ENCODE results near the gene DAPK2. TPM values are rescaled to one million over a fixed set of nuclear protein-coding genes. Genes with fewer than 3 reads are reported as not detected.
A peak's percentile ranks its signal among the peaks of the same experiment; 100 is the strongest.
"Not testable (repeated sequence)": the region's sequence is repeated elsewhere in the genome, so short reads cannot be mapped to it uniquely, and the experiment has no call there.

Gene DAPK2
- total RNA-seq, 1 donor from 2014 or later = 43.4 TPM

GRCh38 chr15:63909819-63910437 is 136.4 kb downstream of the DAPK2 start:
- ATAC-seq = peak; percentile 28
- intact Hi-C loops (cut with micrococcal nuclease) = no loop called here
- DNase-seq = no peak

GRCh38 chr15:63908991-63909390 is 137.3 kb downstream of the DAPK2 start:
- DNase-seq (no peak), ATAC-seq (no peak)
- intact Hi-C loops (cut with micrococcal nuclease) = no loop called here

GRCh38 chr15:63908281-63908680 is 138.0 kb downstream of the DAPK2 start:
- no peak for ATAC-seq

GRCh38 chr15:63907521-63907920 is 138.8 kb downstream of the DAPK2 start:
- ATAC-seq = no peak
- intact Hi-C loops (cut with micrococcal nuclease) = no loop called here
- DNase-seq = no peak

More at GRCh38 chr15:63908281-63908680, 138.0 kb downstream of the DAPK2 start:
- DNase-seq = no peak
- intact Hi-C loops (cut with micrococcal nuclease) = no loop called here

GRCh38 chr15:63906266-63906584 is 140.1 kb downstream of the DAPK2 start:
- DNase-seq (no peak), ATAC-seq (peak; percentile 11)
- intact Hi-C loops (cut with micrococcal nuclease) = no loop called here

GRCh38 chr15:63905558-63906265 is 140.6 kb downstream of the DAPK2 start:
- intact Hi-C loops (cut with micrococcal nuclease) = no loop called here
- DNase-seq (no peak), ATAC-seq (peak; percentile 7)

- intact Hi-C loops (cut with micrococcal nuclease) = no loop called here
- ATAC-seq (no peak), DNase-seq (no peak)
Observed at GRCh38 chr15:63905131-63905530, 141.2 kb downstream of the DAPK2 start.

GRCh38 chr15:63904042-63904441 is 142.2 kb downstream of the DAPK2 start:
- DNase-seq = no peak
- no peak for ATAC-seq
- intact Hi-C loops (cut with micrococcal nuclease) = no loop called here

GRCh38 chr15:63902671-63903035 is 143.6 kb downstream of the DAPK2 start:
- DNase-seq (no peak), ATAC-seq (no peak)
- intact Hi-C loops (cut with micrococcal nuclease) = no loop called here

- no peak for ATAC-seq
- intact Hi-C loops (cut with micrococcal nuclease) = no loop called here
- no peak for DNase-seq
Observed at GRCh38 chr15:63901912-63902670, 144.2 kb downstream of the DAPK2 start.

GRCh38 chr15:63900306-63900705 is 146.0 kb downstream of the DAPK2 start:
- ATAC-seq (no peak), DNase-seq (no peak)
- intact Hi-C loops (cut with micrococcal nuclease) = no loop called here

GRCh38 chr15:63899606-63900005 is 146.7 kb downstream of the DAPK2 start:
- DNase-seq; ATAC-seq; intact Hi-C loops (cut with micrococcal nuclease): not testable (repeated sequence)

- ATAC-seq = no peak
- intact Hi-C loops (cut with micrococcal nuclease) = no loop called here
- DNase-seq = no peak
Observed at GRCh38 chr15:63899193-63899592, 147.1 kb downstream of the DAPK2 start.

- ATAC-seq (peak; percentile 62), DNase-seq (no peak)
- intact Hi-C loops (cut with micrococcal nuclease) = no loop called here
Observed at GRCh38 chr15:63896336-63897115, 149.8 kb downstream of the DAPK2 start.

- ATAC-seq = no peak
- intact Hi-C loops (cut with micrococcal nuclease) = no loop called here
- DNase-seq = no peak
Observed at GRCh38 chr15:63895787-63896218, 150.5 kb downstream of the DAPK2 start.

GRCh38 chr15:63895194-63895593 is 151.1 kb downstream of the DAPK2 start:
- DNase-seq (no peak), ATAC-seq (no peak)
- intact Hi-C loops (cut with micrococcal nuclease) = no loop called here

GRCh38 chr15:63894662-63894949 is 151.7 kb downstream of the DAPK2 start:
- DNase-seq (no peak), ATAC-seq (no peak)
- intact Hi-C loops (cut with micrococcal nuclease) = no loop called here

GRCh38 chr15:63893866-63894661 is 152.2 kb downstream of the DAPK2 start:
- intact Hi-C loops (cut with micrococcal nuclease) = no loop called here
- no peak for ATAC-seq
- no peak for DNase-seq

GRCh38 chr15:63892794-63893441 is 153.4 kb downstream of the DAPK2 start:
- intact Hi-C loops (cut with micrococcal nuclease) = no loop called here
- DNase-seq (no peak), ATAC-seq (peak; percentile 8)

All from left ventricle myocardium superior (tissue), 1 donor.